Panc1 (cell line): ENCODE measurements around the gene BDH2. TPM values are rescaled to one million over a fixed set of nuclear protein-coding genes. Genes with fewer than 3 reads are reported as not detected.

Source experiments
- ATAC-seq: fragments of 200-7000 bp; cut with Tn5 transposase; 2 replicates; pipeline ENCODE4 v1.9.1; 2020; ENCODE audit warnings: mild to moderate bottlenecking, moderate library complexity
- BruUV-seq: library from RNA; stranded (reverse); fragments of 400-500 nt; replicated peaks from 2 replicates; lab custom pipeline; 2021; lab: Mats Ljungman, UMichigan
- CTCF ChIA-PET: fragments of 300-600 bp; sonication (Branson Sonifier 250); formaldehyde crosslinking; loops from one replicate; lab custom pipeline; 2022; ENCODE audit warnings: antibody characterized with exemption; lab: Charles Lee
- POLR2A ChIA-PET: fragments of 300-600 bp; sonication (Branson Sonifier 250); formaldehyde crosslinking; loops from one replicate; lab custom pipeline; 2022; ENCODE audit warnings: antibody characterized with exemption; lab: Charles Lee
- DNase-seq: peaks from one replicate; pipeline ENCODE4 v3.0.0-alpha.2; 2010; ENCODE audit warnings: low read depth, low spot score
- H3K27ac ChIP-seq: 2 replicates; pipeline ENCODE4 v1.5.1; 2011; ENCODE audit warnings: mild to moderate bottlenecking, low read length, inconsistent platforms
- H3K27me3 ChIP-seq: fragments of 200-500 bp; sonication (Bioruptor generic); 2 replicates; pipeline ENCODE4 v1.6.0; 2014; ENCODE audit warnings: low read length, inconsistent platforms; ENCODE audit not compliant: control insufficient read depth, insufficient read depth
- H3K36me3 ChIP-seq: fragments of 200-500 bp; sonication (Bioruptor generic); 2 replicates; pipeline ENCODE4 v1.5.1; 2014; ENCODE audit warnings: inconsistent platforms, mild to moderate bottlenecking, low read length, moderate library complexity; ENCODE audit not compliant: control insufficient read depth, insufficient read depth
- H3K4me1 ChIP-seq: 2 replicates; pipeline ENCODE4 v1.5.1; 2011; ENCODE audit warnings: inconsistent platforms, mild to moderate bottlenecking, low read length, moderate library complexity; ENCODE audit not compliant: control insufficient read depth, insufficient read depth
- H3K4me3 ChIP-seq, 2 experiments: 2 replicates each; pipeline ENCODE4 v1.5.1; 2011 to 2012; ENCODE audit warnings: low read depth in 2 of 2, low read length in 2 of 2, mild to moderate bottlenecking in 2 of 2, inconsistent platforms in 1 of 2, moderate library complexity in 1 of 2
- H3K9me3 ChIP-seq: fragments of 200-500 bp; sonication (Bioruptor generic); 2 replicates; pipeline ENCODE4 v1.5.1; 2014; ENCODE audit warnings: low read depth, mild to moderate bottlenecking, inconsistent platforms, low read length, moderate library complexity; ENCODE audit not compliant: control insufficient read depth, insufficient read depth
- CTCF ChIP-seq: fragments of 450-650 bp; IDR thresholded peaks from 2 replicates; pipeline ENCODE4 v1.5.1; 2017; ENCODE audit warnings: mild to moderate bottlenecking
- POLR2AphosphoS5 ChIP-seq: IDR thresholded peaks from 2 replicates; pipeline ENCODE4 v1.6.1; 2012; ENCODE audit warnings: mild to moderate bottlenecking, low read depth, low read length, moderate library complexity
- REST ChIP-seq, 2 experiments: IDR thresholded peaks; 2 replicates each; pipeline ENCODE4 v1.6.1; 2011 to 2012; ENCODE audit warnings: low read depth in 2 of 2, control low read depth in 1 of 2, low read length in 1 of 2, mild to moderate bottlenecking in 1 of 2, moderate library complexity in 1 of 2; ENCODE audit not compliant: insufficient read depth in 1 of 2
- SIN3A ChIP-seq: IDR thresholded peaks from 2 replicates; pipeline ENCODE4 v1.6.1; 2012; ENCODE audit warnings: low read depth, mild to moderate bottlenecking, low read length, moderate library complexity, borderline replicate concordance; ENCODE audit not compliant: insufficient read depth
- TCF7L2 ChIP-seq: IDR thresholded peaks from 2 replicates; pipeline ENCODE4 v1.6.1; 2011; ENCODE audit warnings: mild to moderate bottlenecking, low read depth, low read length, inconsistent platforms
- in situ Hi-C: cut with HindIII; loops from 2 replicates; pipeline ENCODE4 v1.10.0; 2016; ENCODE audit warnings: low sequenced_read_pairs, low pct_unique_long_range_greater_than_20kb
- intact Hi-C: fragments of 100-400 bp; cut with micrococcal nuclease; formaldehyde crosslinking; loops from one replicate; pipeline ENCODE4 v1.10.0; 2022; ENCODE audit not compliant: unreplicated experiment
- total RNA-seq: library from RNA; stranded (reverse); gene quantifications from one replicate; pipeline ENCODE4 v1.2.1, GENCODE V29; 2021; ENCODE audit not compliant: unreplicated experiment

The BDH2 gene
- total RNA-seq, 1 experiment from 2014 or later = 0.98 TPM

GRCh38 chr4:103067841-103068547 lies 31.6 kb downstream of the BDH2 start:
- BruUV-seq = no TSS peak
- H3K27me3 ChIP-seq = no peaks in the 10 kb centered on the region
- H3K36me3 ChIP-seq = peaks cover under 1% of the 10 kb centered on the region; the same call in 1 of the 2 replicates
- ATAC-seq (no peak), DNase-seq (no peak)
- in situ Hi-C loops (no loop called here), intact Hi-C loops (no loop called here)
- ChIA-PET POLR2A (no interaction called here), CTCF (no interaction called here)
- no peaks in the 10 kb centered on the region for H3K4me1 ChIP-seq
- no peak for TF ChIP-seq CTCF
- TF ChIP-seq SIN3A = no peak
- TF ChIP-seq REST (IDR thresholded peaks at IDR 0.05; ENCODE audit: insufficient read depth in 1 of 2, low read depth in 2 of 2, low read length in 1 of 2) = no peak
- no peak for TF ChIP-seq TCF7L2
- no peak overlapping the region for H3K27ac ChIP-seq
- no peaks in the 10 kb centered on the region for H3K9me3 ChIP-seq
- H3K4me3 ChIP-seq = no peak overlapping the region

- Histone ChIP-seq H3K4me1 (no peaks in the 10 kb centered on the region), H3K27ac (no peak overlapping the region), H3K9me3 (no peaks in the 10 kb centered on the region), H3K4me3 (no peak overlapping the region), H3K27me3 (no peaks in the 10 kb centered on the region), H3K36me3 (peaks cover 2% of the 10 kb centered on the region; the same call in 1 of the 2 replicates)
- BruUV-seq = no TSS peak
- ChIA-PET POLR2A (interaction anchor here (0.6 kb wide), 1 partner anchor 237 kb away, joined by 10 read pairs; no protein-coding TSS in a partner anchor), CTCF (no interaction called here)
- TF ChIP-seq SIN3A = no peak
- TF ChIP-seq REST (IDR thresholded peaks at IDR 0.05; ENCODE audit: insufficient read depth in 1 of 2, low read depth in 2 of 2, low read length in 1 of 2) = no peak
- no peak for TF ChIP-seq CTCF
- no peak for TF ChIP-seq POLR2AphosphoS5
- TF ChIP-seq TCF7L2 = no peak
- DNase-seq (no peak), ATAC-seq (no peak)
- in situ Hi-C loops = no loop called here
- intact Hi-C loops = no loop called here
Measured at GRCh38 chr4:103060453-103061148, 39.0 kb downstream of the BDH2 start.
